MM.1S (cell line): ENCODE data around the gene MEMO1.

Experiments
- DNase-seq: peaks from one replicate; pipeline ENCODE4 v3.0.0-alpha.2; 2015
- H2AFZ ChIP-seq: fragments of 300-600 bp; sonication (generic); 2 replicates; pipeline ENCODE4 v1.6.0; 2016; ENCODE audit warnings: antibody characterized with exemption, low read length
- H3F3A ChIP-seq: fragments of 300-600 bp; sonication (generic); 2 replicates; pipeline ENCODE4 v1.6.1; 2016; ENCODE audit warnings: mild to moderate bottlenecking, antibody characterized with exemption, low read length, moderate library complexity, mixed read lengths; ENCODE audit not compliant: insufficient read depth
- H3K27ac ChIP-seq: fragments of 300-600 bp; sonication (generic); 2 replicates; pipeline ENCODE4 v1.5.1; 2016; ENCODE audit warnings: mild to moderate bottlenecking, low read length
- H3K27me3 ChIP-seq: fragments of 300-600 bp; sonication (generic); replicated peaks from 2 replicates; pipeline ENCODE4 v1.6.0; 2016; ENCODE audit warnings: low read length; ENCODE audit not compliant: insufficient read depth
- H3K36me3 ChIP-seq: fragments of 300-600 bp; sonication (generic); replicated peaks from 2 replicates; pipeline ENCODE4 v1.6.1; 2016; ENCODE audit warnings: mild to moderate bottlenecking, low read length, mixed read lengths; ENCODE audit not compliant: insufficient read depth
- H3K4me1 ChIP-seq: fragments of 300-600 bp; sonication (generic); 2 replicates; pipeline ENCODE4 v1.6.1; 2016; ENCODE audit warnings: low read length, mixed read lengths
- H3K4me2 ChIP-seq: fragments of 300-600 bp; sonication (generic); 2 replicates; pipeline ENCODE4 v1.6.0; 2016; ENCODE audit warnings: low read depth, low read length
- H3K4me3 ChIP-seq: fragments of 300-600 bp; sonication (generic); 2 replicates; pipeline ENCODE4 v1.5.1; 2016; ENCODE audit warnings: low read length, mixed read lengths
- H3K79me2 ChIP-seq: fragments of 300-600 bp; sonication (generic); 2 replicates; pipeline ENCODE4 v1.6.1; 2016; ENCODE audit warnings: mixed run types, low read length, mixed read lengths
- H3K9ac ChIP-seq: fragments of 300-600 bp; sonication (generic); 2 replicates; pipeline ENCODE4 v1.6.1; 2016; ENCODE audit warnings: low read length, mixed read lengths
- H3K9me2 ChIP-seq: fragments of 300-600 bp; sonication (generic); replicated peaks from 2 replicates; pipeline ENCODE4 v1.6.1; 2016; ENCODE audit warnings: mild to moderate bottlenecking, low read length, mixed read lengths; ENCODE audit not compliant: insufficient read depth
- H3K9me3 ChIP-seq: fragments of 300-600 bp; sonication (generic); replicated peaks from 2 replicates; pipeline ENCODE4 v1.6.1; 2016; ENCODE audit warnings: mild to moderate bottlenecking, low read length, mixed read lengths; ENCODE audit not compliant: insufficient read depth
- H4K20me1 ChIP-seq: fragments of 300-600 bp; sonication (generic); 2 replicates; pipeline ENCODE4 v1.6.1; 2016; ENCODE audit warnings: mild to moderate bottlenecking, low read length, moderate library complexity, mixed read lengths; ENCODE audit not compliant: insufficient read depth
- CTCF ChIP-seq: fragments of 300-600 bp; sonication (generic); IDR thresholded peaks from 2 replicates; pipeline ENCODE4 v1.5.1; 2016; ENCODE audit warnings: antibody characterized with exemption, low read length, mixed read lengths
- EZH2 ChIP-seq: fragments of 300-600 bp; sonication (generic); optimal IDR thresholded peaks from 2 replicates; pipeline ENCODE3; 2017; ENCODE audit warnings: low read depth, mild to moderate bottlenecking, antibody characterized with exemption, low read length, mixed read lengths
- EZH2phosphoT487 ChIP-seq: fragments of 300-600 bp; sonication (generic); IDR thresholded peaks from 2 replicates; pipeline ENCODE4 v1.6.1; 2018; ENCODE audit warnings: antibody characterized with exemption, low read length

The MEMO1 gene

GRCh38 chr2:31877008-31877407, 133.8 kb downstream of the MEMO1 start:
- Histone ChIP-seq H4K20me1 (no peaks in the 10 kb centered on the region), H3K4me1 (no peaks in the 10 kb centered on the region), H3K36me3 (no peaks in the 10 kb centered on the region), H3K9me3 (no peaks in the 10 kb centered on the region), H3K4me3 (no peak overlapping the region), H3F3A (no peaks in the 10 kb centered on the region), H3K4me2 (no peak overlapping the region), H3K79me2 (no peaks in the 10 kb centered on the region), H3K27ac (no peak overlapping the region), H2AFZ (no peak overlapping the region), H3K9ac (no peak overlapping the region), H3K27me3 (no peaks in the 10 kb centered on the region), H3K9me2 (no peaks in the 10 kb centered on the region)
- no peak for DNase-seq
- TF ChIP-seq CTCF (no peak), EZH2 (no peak), EZH2phosphoT487 (no peak)

DNA sequence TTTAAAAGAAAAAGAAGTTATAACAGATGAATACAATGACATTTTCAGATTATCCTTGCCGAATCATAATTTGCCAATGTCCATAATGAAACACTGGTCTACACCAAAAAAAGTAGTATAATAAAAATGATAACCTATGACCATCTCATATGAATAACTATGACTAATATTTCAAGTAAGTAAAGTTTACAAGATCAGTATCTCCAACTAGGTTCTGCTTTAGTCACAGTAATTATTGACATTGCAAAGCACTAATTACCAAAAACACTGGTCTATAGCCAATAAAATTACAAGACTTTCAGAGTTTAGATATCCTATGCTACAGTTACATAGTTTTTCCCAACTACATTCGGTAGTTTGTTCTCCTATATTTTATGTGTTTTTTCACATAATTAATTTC, 136.7 kb downstream of the MEMO1 start:
- no peak overlapping the region for H2AFZ ChIP-seq
- H3K4me1 ChIP-seq: no peaks in the 10 kb centered on the region
- H3K9me3 ChIP-seq: no peaks in the 10 kb centered on the region
- no peaks in the 10 kb centered on the region for H3K79me2 ChIP-seq
- no peak overlapping the region for H3K4me2 ChIP-seq
- no peak for DNase-seq
- no peaks in the 10 kb centered on the region for H3K27me3 ChIP-seq
- no peak for TF ChIP-seq EZH2
- no peak for TF ChIP-seq EZH2phosphoT487
- no peak for TF ChIP-seq CTCF
- no peaks in the 10 kb centered on the region for H3F3A ChIP-seq
- no peak overlapping the region for H3K4me3 ChIP-seq
- H3K27ac ChIP-seq: no peak overlapping the region
- H3K9ac ChIP-seq: no peak overlapping the region
- no peaks in the 10 kb centered on the region for H3K9me2 ChIP-seq
- no peaks in the 10 kb centered on the region for H3K36me3 ChIP-seq
- no peaks in the 10 kb centered on the region for H4K20me1 ChIP-seq

GRCh38 chr2:31865215-31865614, 145.6 kb downstream of the MEMO1 start:
- DNase-seq: no peak
- Histone ChIP-seq H3K9ac (no peak overlapping the region), H3K9me3 (no peaks in the 10 kb centered on the region), H2AFZ (no peak overlapping the region), H3F3A (no peaks in the 10 kb centered on the region), H4K20me1 (no peaks in the 10 kb centered on the region), H3K4me1 (no peaks in the 10 kb centered on the region), H3K36me3 (no peaks in the 10 kb centered on the region), H3K4me3 (no peak overlapping the region), H3K4me2 (no peak overlapping the region), H3K79me2 (no peaks in the 10 kb centered on the region), H3K9me2 (no peaks in the 10 kb centered on the region), H3K27me3 (no peaks in the 10 kb centered on the region), H3K27ac (no peak overlapping the region)
- TF ChIP-seq CTCF (no peak), EZH2 (no peak), EZH2phosphoT487 (no peak)
